HG02759 (cell line): ENCODE data around the gene GRXCR2.
"Not testable (repeated sequence)": the region's sequence is repeated elsewhere in the genome, so short reads cannot be mapped to it uniquely, and the experiment has no call there.

Experiments used
- ATAC-seq: cut with Tn5 transposase; IDR thresholded peaks from one replicate; pipeline ENCODE4 v1.9.1; 2021; ENCODE audit warnings: mild to moderate bottlenecking, moderate library complexity; ENCODE audit not compliant: unreplicated experiment

The GRXCR2 gene, protein sequence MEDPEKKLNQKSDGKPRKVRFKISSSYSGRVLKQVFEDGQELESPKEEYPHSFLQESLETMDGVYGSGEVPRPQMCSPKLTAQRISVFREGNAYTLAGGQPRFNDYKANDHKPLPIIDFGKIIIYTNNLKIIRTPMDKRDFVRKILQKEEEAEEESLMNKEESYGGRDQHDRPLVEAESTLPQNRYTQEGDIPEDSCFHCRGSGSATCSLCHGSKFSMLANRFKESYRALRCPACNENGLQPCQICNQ

DNA sequence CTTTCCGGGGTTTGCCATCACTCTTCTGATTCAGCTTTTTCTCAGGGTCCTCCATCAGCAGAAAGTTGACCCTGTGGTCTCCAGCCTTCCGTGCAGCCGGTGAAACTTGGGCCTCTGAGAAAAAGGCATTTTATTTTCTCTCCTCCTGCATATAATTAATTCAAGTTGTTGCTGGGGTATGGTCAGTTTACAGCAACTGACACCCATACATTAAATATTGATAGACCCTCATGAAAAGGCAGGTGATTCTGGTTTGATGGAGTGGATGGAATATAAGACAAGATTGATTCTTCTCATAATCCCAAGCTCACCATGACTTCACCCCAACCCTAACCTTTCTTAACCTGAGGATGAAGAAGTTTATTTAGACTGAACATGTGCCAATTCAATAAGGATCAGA, at the start of gene GRXCR2:
GRXCR2 (minus strand) TSS at position 101 of the 400 bp plus-strand sequence; CDS start at position 55, 46 bp downstream.
- no peak for ATAC-seq

- no peak for ATAC-seq
Measured at GRCh38 chr5:145922059-145922458, 49.2 kb upstream of the GRXCR2 start.

DNA sequence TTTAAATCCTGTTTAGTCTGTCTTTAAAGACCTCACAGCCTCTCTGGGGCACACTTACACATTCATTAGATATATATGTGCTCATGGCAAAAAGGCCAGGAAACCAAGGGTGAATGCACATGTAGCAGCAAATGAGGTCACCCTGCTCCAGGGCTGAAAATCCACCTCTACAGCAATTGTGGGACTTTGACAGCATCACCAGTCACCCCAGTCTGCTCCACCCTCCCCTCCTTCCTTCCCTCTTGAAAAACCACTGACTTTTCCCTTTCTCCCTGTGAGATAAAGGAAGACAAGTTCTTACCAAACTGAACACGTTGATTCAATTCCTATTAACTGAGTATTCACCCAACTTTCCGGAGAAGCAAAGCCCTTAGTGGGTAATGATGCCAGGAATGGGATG, 48.4 kb upstream of the GRXCR2 start:
- no peak for ATAC-seq

DNA sequence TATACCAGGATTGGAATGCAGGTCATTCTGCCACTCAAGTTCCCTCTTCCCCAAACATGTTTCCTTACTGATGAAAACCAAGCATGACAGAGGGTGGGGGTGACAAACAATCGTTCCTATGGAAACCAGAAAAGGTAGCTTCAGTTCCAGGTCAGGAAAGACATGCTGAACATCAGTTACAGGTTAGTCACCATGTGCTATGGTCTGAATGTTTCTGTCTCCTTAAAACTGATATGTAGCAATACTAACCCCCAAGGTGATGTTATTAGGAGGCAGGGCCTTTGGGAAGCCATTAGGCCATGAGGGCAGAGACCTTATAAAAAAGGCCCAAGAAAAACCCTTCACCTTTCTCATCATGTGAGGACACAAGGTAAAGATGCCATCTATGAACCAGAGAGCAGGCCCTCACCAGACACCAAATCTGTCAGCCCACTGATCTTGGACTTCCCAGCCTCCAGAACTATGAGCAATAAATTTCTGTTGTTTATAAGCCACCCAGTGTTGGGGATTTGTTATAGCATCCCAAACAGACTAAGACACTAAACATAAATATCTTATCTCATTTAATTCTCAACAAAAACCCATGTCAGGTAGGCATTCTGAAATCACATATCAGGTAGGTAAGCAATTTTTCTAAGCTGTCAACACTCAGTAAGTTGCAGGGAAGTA, 47.9 kb upstream of the GRXCR2 start:
- no peak for ATAC-seq

DNA sequence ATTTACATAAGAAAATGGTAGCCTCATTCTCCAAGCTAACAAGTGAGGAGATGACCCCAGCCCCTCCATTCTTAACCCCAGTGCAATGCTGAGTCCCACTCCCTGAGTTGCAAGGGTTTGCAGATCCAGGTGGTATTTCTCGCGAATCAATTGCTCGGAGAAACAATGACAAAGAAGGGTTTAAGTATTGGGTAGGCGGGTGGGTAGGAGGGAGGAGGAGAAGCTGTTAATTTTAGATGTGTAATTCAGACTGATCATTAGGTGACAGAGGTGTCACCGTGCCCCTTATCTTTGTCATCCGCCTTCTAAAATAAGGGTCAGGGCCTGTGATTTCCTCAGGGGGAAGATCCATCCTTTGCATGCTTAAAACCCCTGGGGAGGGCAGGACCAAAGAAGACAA, 46.6 kb upstream of the GRXCR2 start:
- no peak for ATAC-seq

DNA sequence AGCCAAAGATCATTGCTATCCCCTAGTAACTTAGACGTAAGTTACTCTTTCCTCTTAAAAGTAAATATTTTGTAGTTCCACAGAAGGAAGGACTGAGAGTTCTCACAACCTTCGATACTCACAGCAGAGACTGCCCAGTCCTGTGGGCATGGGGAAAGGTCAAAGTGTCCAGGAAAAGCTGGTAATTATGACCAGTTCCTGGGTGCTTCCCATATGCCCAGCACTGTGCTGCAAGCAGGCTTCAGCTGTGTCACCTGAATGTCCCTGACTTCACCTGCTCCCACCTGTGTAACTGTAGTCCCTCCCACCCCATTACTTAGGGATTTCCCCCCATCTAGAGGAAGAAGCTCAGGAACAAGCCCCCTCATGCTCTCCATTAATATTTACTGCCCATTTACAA, 45.6 kb upstream of the GRXCR2 start:
- ATAC-seq = no peak

DNA sequence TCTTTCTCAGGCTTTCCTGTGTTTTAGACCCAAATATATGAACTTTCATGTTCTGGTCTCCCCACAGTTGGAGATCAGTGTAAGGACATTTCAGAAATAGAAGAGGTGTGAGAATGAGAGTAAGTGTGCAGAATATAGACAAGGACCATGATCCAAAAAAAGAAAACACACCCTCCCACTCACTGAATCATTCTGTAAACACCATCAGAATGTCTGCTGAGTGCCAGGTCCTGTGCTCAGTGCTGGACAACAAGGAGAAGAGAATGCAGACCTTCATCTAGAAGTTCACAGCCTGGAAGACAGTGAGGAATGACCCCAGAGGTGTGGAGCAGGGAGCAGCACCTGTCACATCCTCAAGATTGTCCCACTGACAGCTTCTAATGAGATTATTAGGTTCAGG, 44.5 kb upstream of the GRXCR2 start:
- ATAC-seq = no peak

DNA sequence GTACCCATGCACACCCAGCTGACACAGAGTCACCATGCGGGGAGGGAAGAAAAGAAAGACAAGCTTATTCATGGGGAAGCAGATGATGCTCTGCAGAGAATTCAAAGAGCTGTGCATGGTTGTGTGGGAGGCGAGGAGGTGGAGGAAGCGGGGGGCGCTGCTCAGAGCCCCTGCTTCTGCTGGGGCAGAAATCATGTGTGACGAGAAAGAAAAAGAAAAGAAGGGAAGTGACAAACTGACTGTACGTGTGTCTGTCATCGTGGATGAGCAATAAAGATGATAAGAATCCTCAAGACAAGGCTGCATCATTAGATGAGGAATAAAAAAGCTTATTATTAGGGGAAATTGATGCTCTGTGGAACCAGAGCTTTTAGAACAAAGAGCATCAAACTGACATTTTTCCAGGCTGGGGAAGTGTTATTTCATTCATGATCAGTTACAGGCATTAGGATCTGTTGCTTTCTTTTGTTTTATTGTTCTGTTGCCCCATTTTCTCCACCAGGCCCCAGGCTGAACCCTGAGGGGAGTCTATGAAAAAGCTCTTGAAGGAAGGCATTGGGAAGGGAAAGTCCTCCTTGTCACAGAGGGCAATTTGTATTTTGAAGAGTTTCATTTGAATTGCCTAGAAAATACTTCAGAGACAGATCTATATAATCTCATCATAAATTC, 43.3 kb upstream of the GRXCR2 start:
- ATAC-seq = no peak

- no peak for ATAC-seq
Measured at GRCh38 chr5:145913701-145914100, 40.9 kb upstream of the GRXCR2 start.

GRCh38 chr5:145912594-145912993, 39.8 kb upstream of the GRXCR2 start:
- no peak for ATAC-seq

DNA sequence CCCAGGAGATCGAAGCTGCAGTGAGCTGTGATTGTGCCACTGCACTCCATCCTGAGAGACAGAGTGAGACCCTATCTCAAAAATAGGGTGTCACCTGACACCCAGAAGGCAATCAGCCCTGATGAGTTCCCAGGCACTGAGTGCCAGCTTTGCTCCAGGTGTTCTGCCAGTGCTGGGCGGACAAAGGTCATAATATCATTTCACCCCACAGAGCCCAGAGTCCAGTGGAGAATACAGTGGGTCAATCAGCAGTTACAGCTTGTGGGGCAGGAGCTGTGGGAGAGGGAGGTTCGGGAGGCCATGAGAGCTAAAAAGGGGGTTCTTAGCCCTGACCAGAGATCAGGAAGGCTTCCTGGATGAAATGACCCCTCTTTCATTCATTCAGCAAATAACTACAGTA, 39.2 kb upstream of the GRXCR2 start:
- no peak for ATAC-seq

GRCh38 chr5:145911164-145911563, 38.4 kb upstream of the GRXCR2 start:
- ATAC-seq = no peak

DNA sequence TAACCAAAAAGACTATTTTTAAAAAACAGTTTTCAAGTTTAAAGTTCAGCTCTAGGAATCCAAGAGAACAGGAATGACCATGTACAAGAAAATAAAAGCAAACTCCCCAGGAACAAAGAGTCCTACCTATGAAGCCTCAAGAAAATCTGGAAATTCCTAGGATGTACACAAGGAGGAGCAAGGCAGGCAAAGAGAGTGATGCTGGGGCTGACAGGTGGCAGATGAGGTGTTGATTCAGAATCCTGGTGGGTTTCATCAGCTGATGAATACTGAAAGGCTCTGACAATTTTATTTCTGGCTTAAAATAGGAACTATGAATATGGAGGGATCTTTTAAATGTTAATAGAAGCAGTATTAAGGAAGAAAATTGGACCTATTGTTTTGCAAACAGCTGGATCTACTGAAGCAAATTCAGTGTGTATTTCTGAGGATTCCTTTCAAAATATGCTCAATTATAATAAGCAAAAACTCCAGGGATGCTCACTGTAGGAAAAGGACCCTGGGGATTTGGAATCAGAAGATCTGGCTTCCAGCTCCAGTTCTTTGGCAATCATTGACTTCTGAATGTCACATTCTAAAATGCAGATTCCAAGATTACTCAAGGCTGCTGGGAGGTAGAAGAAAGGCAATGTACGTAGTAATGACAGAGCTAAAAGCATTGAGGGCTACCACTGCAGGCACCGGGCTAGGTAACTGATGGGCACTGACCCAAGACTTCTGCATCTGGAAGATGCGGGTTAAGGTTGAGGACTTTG, 35.6 kb upstream of the GRXCR2 start:
- no peak for ATAC-seq

DNA sequence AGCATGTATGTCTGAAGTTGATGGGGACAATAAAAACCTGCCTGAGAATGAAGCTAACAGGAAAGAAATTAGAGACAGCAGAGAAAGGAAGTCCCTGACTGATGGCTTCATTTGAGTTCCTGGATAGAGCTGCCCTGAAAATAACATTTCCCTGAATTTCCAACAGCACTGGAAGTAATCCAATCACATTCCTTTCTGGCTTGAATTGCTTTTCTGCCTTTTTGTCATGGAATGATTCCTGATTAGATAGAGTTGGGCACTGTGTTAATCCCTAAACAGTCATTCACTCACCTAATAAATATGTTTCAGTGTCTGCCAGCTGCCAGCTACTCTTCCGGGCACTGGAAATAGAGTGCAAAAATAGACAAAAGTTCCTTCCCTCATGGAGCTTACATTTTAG, 33.6 kb upstream of the GRXCR2 start:
- no peak for ATAC-seq

DNA sequence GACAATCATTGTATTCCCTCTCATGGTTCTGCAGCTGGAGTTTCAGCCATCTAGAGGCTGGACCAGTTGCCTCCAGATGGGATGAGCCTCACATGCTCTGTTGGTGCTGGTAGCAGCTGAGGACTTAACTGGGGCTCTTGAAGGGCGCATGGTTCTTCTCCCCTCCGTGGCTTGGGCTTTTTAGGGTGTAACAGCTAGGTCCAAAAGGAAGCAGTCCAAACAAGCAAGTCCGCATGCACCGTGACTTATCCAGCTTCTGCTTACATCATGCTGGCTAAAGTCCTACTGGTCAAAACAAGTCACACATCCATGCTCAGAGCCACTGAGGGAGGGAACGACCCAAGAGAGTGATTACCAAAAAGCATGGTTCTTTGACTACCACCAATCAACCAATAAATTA, 31.9 kb upstream of the GRXCR2 start:
- no peak for ATAC-seq

DNA sequence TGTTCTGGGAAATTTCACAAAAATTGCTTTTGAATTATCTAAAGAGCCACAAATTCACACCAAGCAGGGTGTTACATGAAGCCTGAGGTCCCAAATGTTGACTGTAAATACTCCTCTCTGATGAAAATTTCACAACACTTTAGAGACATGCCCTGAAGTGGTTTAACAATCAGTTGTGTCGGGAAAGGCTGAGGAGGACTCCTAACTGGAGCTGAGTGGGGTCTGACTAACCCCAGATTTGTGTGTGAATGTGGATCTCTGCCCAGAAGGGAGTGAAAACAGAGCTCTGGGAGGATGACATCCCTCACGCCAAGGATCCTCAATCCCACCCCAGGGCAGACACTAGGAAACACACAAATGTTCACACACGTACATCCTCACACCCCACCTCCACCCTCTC, 31.1 kb upstream of the GRXCR2 start:
- no peak for ATAC-seq

DNA sequence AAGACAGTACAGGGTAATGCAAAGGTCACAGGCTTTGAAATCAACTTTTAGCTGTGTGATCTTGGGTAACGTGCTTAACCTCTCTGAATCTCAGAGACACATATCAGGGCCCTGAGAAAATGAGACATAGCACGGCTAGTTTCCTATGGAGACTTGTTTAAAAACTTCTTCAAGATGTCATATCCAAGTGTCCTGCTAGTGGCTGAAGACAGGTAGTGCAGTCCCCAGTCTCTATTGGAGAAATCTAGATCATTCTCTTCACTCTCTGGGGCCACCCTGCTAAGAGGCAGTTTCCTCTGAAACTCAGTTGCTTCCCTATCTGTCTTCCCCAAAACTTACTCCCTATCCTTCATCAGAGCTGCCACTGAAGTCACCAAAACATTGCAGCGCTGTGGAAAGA, 30.3 kb upstream of the GRXCR2 start:
- no peak for ATAC-seq

- no peak for ATAC-seq
Measured at GRCh38 chr5:145902421-145902820, 29.6 kb upstream of the GRXCR2 start.

DNA sequence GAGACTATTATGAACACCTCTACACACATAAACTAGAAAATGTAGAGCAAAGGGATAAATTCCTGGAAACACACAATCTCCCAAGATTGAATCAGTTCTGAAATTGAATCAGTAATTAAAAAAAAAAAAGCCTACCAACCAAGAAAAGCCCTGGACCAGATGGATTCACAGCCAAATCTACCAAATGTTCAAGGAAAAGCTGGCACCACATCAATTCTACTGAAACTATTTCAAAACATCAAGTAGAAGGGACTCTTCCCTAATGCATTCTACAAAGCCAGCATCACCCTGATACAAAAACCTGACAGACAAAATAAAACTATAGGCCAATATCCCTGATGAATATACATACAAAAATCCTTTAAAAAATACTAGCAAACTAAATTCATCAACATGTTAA, 25.4 kb upstream of the GRXCR2 start:
- no peak for ATAC-seq

DNA sequence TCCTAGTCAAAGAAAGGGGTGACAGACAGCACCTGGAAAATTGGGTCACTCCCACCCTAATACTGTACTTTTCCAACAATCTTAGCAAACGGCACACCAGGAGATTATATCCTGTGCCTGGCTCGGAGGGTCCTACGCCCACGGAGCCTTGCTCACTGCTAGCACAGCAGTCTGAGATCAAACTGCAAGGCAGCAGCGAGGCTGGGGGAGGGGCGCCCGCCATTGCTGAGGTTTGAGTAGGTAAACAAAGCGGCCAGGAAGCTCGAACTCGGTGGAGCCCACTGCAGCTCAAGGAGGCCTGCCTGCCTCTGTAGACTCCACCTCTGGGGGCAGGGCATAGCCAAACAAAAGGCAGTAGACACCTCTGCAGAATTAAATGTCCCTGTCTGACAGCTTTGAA, 18.6 kb upstream of the GRXCR2 start:
- ATAC-seq = not testable (repeated sequence)

GRCh38 chr5:145889611-145890010, 16.8 kb upstream of the GRXCR2 start:
- no peak for ATAC-seq
